PC-3 (cell line): ENCODE measurements around the gene GRB2. TPM values are rescaled to one million over a fixed set of nuclear protein-coding genes. Genes with fewer than 3 reads are reported as not detected.

ENCODE experiments used
- ATAC-seq: fragments of 200-7000 bp; cut with Tn5 transposase; 2 replicates; pipeline ENCODE4 v1.9.1; 2020; ENCODE audit warnings: mild to moderate bottlenecking, moderate library complexity
- BruUV-seq: library from RNA; stranded (reverse); fragments of 400-500 nt; replicated peaks from 2 replicates; lab custom pipeline; 2021; lab: Mats Ljungman, UMichigan
- CTCF ChIA-PET: fragments of 300-600 bp; sonication (Branson Sonifier 250); formaldehyde crosslinking; loops from one replicate; lab custom pipeline; 2022; ENCODE audit warnings: antibody characterized with exemption; lab: Charles Lee
- POLR2A ChIA-PET: fragments of 300-600 bp; sonication (Branson Sonifier 250); formaldehyde crosslinking; loops from one replicate; lab custom pipeline; 2022; ENCODE audit warnings: antibody characterized with exemption; ENCODE audit not compliant: unreplicated experiment; lab: Charles Lee
- DNase-seq: peaks from one replicate; pipeline ENCODE4 v3.0.0-alpha.2; 2015
- H2AFZ ChIP-seq: fragments of 300-600 bp; sonication (generic); 2 replicates; pipeline ENCODE4 v1.6.0; 2016; ENCODE audit warnings: antibody characterized with exemption, low read length
- H3F3A ChIP-seq: fragments of 300-600 bp; sonication (generic); one replicate; pipeline ENCODE4 v1.6.0; 2017; ENCODE audit warnings: antibody characterized with exemption, low read length, control low read depth, mild to moderate bottlenecking; ENCODE audit not compliant: unreplicated experiment
- H3K27ac ChIP-seq: fragments of 300-600 bp; sonication (generic); 2 replicates; pipeline ENCODE4 v1.5.1; 2016; ENCODE audit warnings: mild to moderate bottlenecking, low read length
- H3K27me3 ChIP-seq: fragments of 300-600 bp; sonication (generic); 2 replicates; pipeline ENCODE4 v1.6.1; 2016; ENCODE audit warnings: low read length, mixed read lengths
- H3K36me3 ChIP-seq: fragments of 300-600 bp; sonication (generic); 2 replicates; pipeline ENCODE4 v1.6.1; 2016; ENCODE audit warnings: low read depth, mixed run types, low read length, mixed read lengths
- H3K4me1 ChIP-seq: fragments of 300-600 bp; sonication (generic); 2 replicates; pipeline ENCODE4 v1.5.1; 2016; ENCODE audit warnings: low read length; ENCODE audit not compliant: insufficient read depth
- H3K4me2 ChIP-seq: fragments of 300-600 bp; sonication (generic); 2 replicates; pipeline ENCODE4 v1.6.0; 2016; ENCODE audit warnings: low read length
- H3K4me3 ChIP-seq: fragments of 300-600 bp; sonication (generic); 2 replicates; pipeline ENCODE4 v1.5.1; 2016; ENCODE audit warnings: mild to moderate bottlenecking, low read length, mixed read lengths
- H3K79me2 ChIP-seq: fragments of 300-600 bp; sonication (generic); 2 replicates; pipeline ENCODE4 v1.6.1; 2017; ENCODE audit warnings: low read length, mixed read lengths
- H3K9ac ChIP-seq: fragments of 300-600 bp; sonication (generic); 2 replicates; pipeline ENCODE4 v1.6.0; 2016; ENCODE audit warnings: mild to moderate bottlenecking, low read length
- H3K9me2 ChIP-seq: fragments of 300-600 bp; sonication (generic); replicated peaks from 2 replicates; pipeline ENCODE4 v1.6.1; 2016; ENCODE audit warnings: mixed run types, low read length, mixed read lengths
- H3K9me3 ChIP-seq: fragments of 300-600 bp; sonication (generic); 2 replicates; pipeline ENCODE4 v1.6.1; 2016; ENCODE audit warnings: low read length, mixed read lengths
- H4K20me1 ChIP-seq: fragments of 300-600 bp; sonication (generic); 2 replicates; pipeline ENCODE4 v1.6.1; 2016; ENCODE audit warnings: low read length, mixed read lengths
- EZH2 ChIP-seq: fragments of 300-600 bp; sonication (generic); IDR thresholded peaks from one replicate; pipeline ENCODE4 v1.6.1; 2017; ENCODE audit warnings: antibody characterized with exemption, mild to moderate bottlenecking, low read length; ENCODE audit not compliant: unreplicated experiment
- EZH2phosphoT487 ChIP-seq: fragments of 300-600 bp; sonication (generic); IDR thresholded peaks from 2 replicates; pipeline ENCODE4 v1.6.1; 2018; ENCODE audit warnings: mild to moderate bottlenecking, antibody characterized with exemption, low read length, borderline replicate concordance
- intact Hi-C: fragments of 100-400 bp; cut with micrococcal nuclease; formaldehyde crosslinking; loops from 2 replicates; pipeline ENCODE4 v1.9.0; 2023
- total RNA-seq: library from RNA; depleted of rRNA; stranded (reverse); fragments of >200 nt; gene quantifications from 2 replicates; pipeline ENCODE4 v1.2.3, GENCODE V29; 2014
- TF ChIP-seq, protein P1 (sequence below): fragments of 300-600 bp; sonication (generic); conservative IDR thresholded peaks from 2 replicates; pipeline ENCODE4 v1.5.1; 2017; ENCODE audit warnings: antibody characterized with exemption, low read depth, mild to moderate bottlenecking, low read length

The GRB2 gene
- total RNA-seq, 1 experiment from 2014 or later: 224 TPM

- peak overlapping the region; percentile 97; the same call in 1 of the 2 replicates for H3K4me2 ChIP-seq
- POLR2A ChIA-PET: no interaction called here
- H3K36me3 ChIP-seq: peaks cover 12% of the 10 kb centered on the region
- peaks cover 97% of the 10 kb centered on the region for H3K79me2 ChIP-seq
- no peak overlapping the region; the same call in 1 of the 2 replicates for H3K9ac ChIP-seq
- no peak overlapping the region for H3K27ac ChIP-seq
- H3F3A ChIP-seq: no peaks in the 10 kb centered on the region
- intact Hi-C loops: no loop called here
- peaks cover 30% of the 10 kb centered on the region for H3K4me1 ChIP-seq
- H3K9me2 ChIP-seq: no peaks in the 10 kb centered on the region
- DNase-seq (no peak), ATAC-seq (no peak)
- no TSS peak for BruUV-seq
- no peaks in the 10 kb centered on the region for H3K9me3 ChIP-seq
- no peaks in the 10 kb centered on the region for H3K27me3 ChIP-seq
- TF ChIP-seq, protein P1, sequence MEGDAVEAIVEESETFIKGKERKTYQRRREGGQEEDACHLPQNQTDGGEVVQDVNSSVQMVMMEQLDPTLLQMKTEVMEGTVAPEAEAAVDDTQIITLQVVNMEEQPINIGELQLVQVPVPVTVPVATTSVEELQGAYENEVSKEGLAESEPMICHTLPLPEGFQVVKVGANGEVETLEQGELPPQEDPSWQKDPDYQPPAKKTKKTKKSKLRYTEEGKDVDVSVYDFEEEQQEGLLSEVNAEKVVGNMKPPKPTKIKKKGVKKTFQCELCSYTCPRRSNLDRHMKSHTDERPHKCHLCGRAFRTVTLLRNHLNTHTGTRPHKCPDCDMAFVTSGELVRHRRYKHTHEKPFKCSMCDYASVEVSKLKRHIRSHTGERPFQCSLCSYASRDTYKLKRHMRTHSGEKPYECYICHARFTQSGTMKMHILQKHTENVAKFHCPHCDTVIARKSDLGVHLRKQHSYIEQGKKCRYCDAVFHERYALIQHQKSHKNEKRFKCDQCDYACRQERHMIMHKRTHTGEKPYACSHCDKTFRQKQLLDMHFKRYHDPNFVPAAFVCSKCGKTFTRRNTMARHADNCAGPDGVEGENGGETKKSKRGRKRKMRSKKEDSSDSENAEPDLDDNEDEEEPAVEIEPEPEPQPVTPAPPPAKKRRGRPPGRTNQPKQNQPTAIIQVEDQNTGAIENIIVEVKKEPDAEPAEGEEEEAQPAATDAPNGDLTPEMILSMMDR: no peak
- TF ChIP-seq EZH2phosphoT487 (no peak), EZH2 (no peak)
- no peak overlapping the region for H3K4me3 ChIP-seq
- no peaks in the 10 kb centered on the region; the same call in none of the 2 replicates for H4K20me1 ChIP-seq
- no peak overlapping the region for H2AFZ ChIP-seq
- CTCF ChIA-PET: interaction anchor here (0.6 to 2.5 kb wide), 2 partner anchors 73 to 415 kb away, joined by 4 to 12 read pairs; no protein-coding TSS in a partner anchor
Measured at GRCh38 chr17:75396025-75396424, 9.5 kb downstream of the GRB2 start.

DNA sequence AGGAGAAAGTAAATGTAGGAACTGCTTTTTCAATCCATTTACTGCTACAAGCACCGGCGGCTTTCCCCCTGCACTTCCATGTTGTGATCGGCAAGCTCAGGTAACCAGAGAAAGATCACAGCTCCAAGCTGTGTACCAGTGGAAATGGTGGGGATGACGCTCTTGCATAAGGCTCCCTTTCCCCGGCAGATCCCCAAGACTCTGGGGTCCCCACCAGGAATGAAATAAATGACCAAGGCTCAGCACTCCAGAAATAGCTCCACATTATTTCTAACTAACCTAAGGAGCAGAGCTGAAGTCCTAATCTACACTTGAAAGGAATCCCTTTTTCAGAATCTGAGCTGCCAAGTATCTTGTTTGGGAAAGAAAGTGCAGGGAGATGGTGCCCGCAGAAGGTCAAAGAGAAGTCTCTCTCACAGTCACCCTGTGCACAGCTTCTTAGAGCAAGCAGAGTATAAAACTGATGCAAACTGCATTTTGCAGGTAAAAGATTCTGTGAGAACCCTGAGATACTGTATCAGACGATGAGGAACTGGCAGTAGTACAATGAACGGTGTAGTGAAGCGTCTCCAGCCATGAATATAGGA is 11.1 kb downstream of the GRB2 start:
- BruUV-seq: TSS peak; percentile 93
- Histone ChIP-seq H3K9me2 (no peaks in the 10 kb centered on the region), H4K20me1 (no peaks in the 10 kb centered on the region; the same call in 1 of the 2 replicates), H3K4me2 (peak overlapping the region; percentile 97), H3K36me3 (peaks cover 17% of the 10 kb centered on the region), H2AFZ (peak overlapping the region; percentile 60), H3K79me2 (peaks cover 94% of the 10 kb centered on the region), H3K9me3 (no peaks in the 10 kb centered on the region), H3K9ac (peak overlapping the region; percentile 81), H3K27me3 (no peaks in the 10 kb centered on the region), H3K27ac (peak overlapping the region; percentile 57), H3K4me1 (peaks cover 30% of the 10 kb centered on the region), H3K4me3 (peak overlapping the region; percentile 81), H3F3A (no peaks in the 10 kb centered on the region)
- POLR2A ChIA-PET: interaction anchor here (1.4 kb wide), 1 partner anchor 105 kb away, joined by 4 read pairs; the partner anchor contains the start of gene SLC25A19
- CTCF ChIA-PET: interaction anchor here (0.6 to 3.5 kb wide), 5 partner anchors 11 to 124 kb away, joined by 4 to 18 read pairs (median 6); partner anchors contain the start of genes MIF4GD and SLC25A19
- ATAC-seq: peak; percentile 14
- TF ChIP-seq, protein P1: 0 out of 2 replicates have a peak, but pooled peaks have one; percentile 1
- TF ChIP-seq EZH2phosphoT487: no peak
- TF ChIP-seq EZH2: no peak
- intact Hi-C loops: loop anchor here (1.0 to 2.0 kb wide), 3 partner anchors 10 to 30 kb away; no protein-coding TSS in a partner anchor
- DNase-seq: peak; percentile 20
